DOHH2 (cell line): ENCODE results near the gene SHISA5.

Experiments
- CTCF ChIP-seq: fragments of 200-600 bp; sonication (generic); IDR thresholded peaks from one replicate; pipeline ENCODE4 v1.5.1; 2014; ENCODE audit warnings: antibody characterized with exemption, mild to moderate bottlenecking, low read depth, low read length; ENCODE audit not compliant: poor library complexity, severe bottlenecking
- EZH2phosphoT487 ChIP-seq: fragments of 200-600 bp; sonication (generic); IDR thresholded peaks from 2 replicates; pipeline ENCODE4 v1.6.1; 2017; ENCODE audit warnings: borderline replicate concordance, mild to moderate bottlenecking, antibody characterized with exemption, low read length, moderate library complexity, mixed read lengths

GRCh38 chr3:48518069-48518468 is 14.1 kb upstream of the SHISA5 start:
- TF ChIP-seq EZH2phosphoT487, result no peak
- no peak for TF ChIP-seq CTCF
